Measurements from ENCODE around the gene SETD1B.

Gene SETD1B

GRCh38 chr12:121827351-121828099 is 23.7 kb downstream of the SETD1B start:
- H3K4me3 ChIP-seq (replicated peaks; ENCODE audit: low read depth, low read length) = no peak overlapping the region
- no peak for TF ChIP-seq CTCF (IDR thresholded peaks at IDR 0.05; ENCODE audit: low read depth, low read length, missing control alignments)
- no peak for DNase-seq (ENCODE audit: extremely low read depth, low read depth)

GRCh38 chr12:121828306-121828705 is 24.5 kb downstream of the SETD1B start:
- TF ChIP-seq CTCF (IDR thresholded peaks at IDR 0.05; ENCODE audit: low read depth, low read length, missing control alignments) = no peak
- H3K4me3 ChIP-seq (replicated peaks; ENCODE audit: low read depth, low read length) = no peak overlapping the region
- DNase-seq (ENCODE audit: extremely low read depth, low read depth) = no peak

- no peak for DNase-seq (ENCODE audit: extremely low read depth, low read depth)
- TF ChIP-seq CTCF (IDR thresholded peaks at IDR 0.05; ENCODE audit: low read depth, low read length, missing control alignments) = no peak
- no peak overlapping the region for H3K4me3 ChIP-seq (replicated peaks; ENCODE audit: low read depth, low read length)
Measured at GRCh38 chr12:121828826-121829225, 25.0 kb downstream of the SETD1B start.

GRCh38 chr12:121829250-121829918 is 25.6 kb downstream of the SETD1B start:
- TF ChIP-seq CTCF (IDR thresholded peaks at IDR 0.05; ENCODE audit: low read depth, low read length, missing control alignments) = no peak
- no peak overlapping the region for H3K4me3 ChIP-seq (replicated peaks; ENCODE audit: low read depth, low read length)
- DNase-seq (ENCODE audit: extremely low read depth, low read depth) = no peak

GRCh38 chr12:121830134-121830533 is 26.3 kb downstream of the SETD1B start:
- no peak for TF ChIP-seq CTCF (IDR thresholded peaks at IDR 0.05; ENCODE audit: low read depth, low read length, missing control alignments)

GRCh38 chr12:121830588-121831265 is 26.9 kb downstream of the SETD1B start:
- H3K4me3 ChIP-seq (replicated peaks; ENCODE audit: low read depth, low read length) = no peak overlapping the region
- no peak for DNase-seq (ENCODE audit: extremely low read depth, low read depth)
- no peak for TF ChIP-seq CTCF (IDR thresholded peaks at IDR 0.05; ENCODE audit: low read depth, low read length, missing control alignments)

More at GRCh38 chr12:121830134-121830533, 26.3 kb downstream of the SETD1B start:
- H3K4me3 ChIP-seq (replicated peaks; ENCODE audit: low read depth, low read length) = no peak overlapping the region
- no peak for DNase-seq (ENCODE audit: extremely low read depth, low read depth)

Data from HFF-Myc (cell line).